Progenitor cell of endocrine pancreas (in vitro differentiated cells): ENCODE data around the gene GPBP1. TPM values are rescaled to one million over a fixed set of nuclear protein-coding genes. Genes with fewer than 3 reads are reported as not detected.
"Not testable (repeated sequence)": the region's sequence is repeated elsewhere in the genome, so short reads cannot be mapped to it uniquely, and the experiment has no call there.

ENCODE experiments used
- DNase-seq: peaks from one replicate; pipeline ENCODE4 v3.0.0; 2021; ENCODE audit warnings: low spot score; ENCODE audit not compliant: unreplicated experiment
- H3K27ac Mint-ChIP-seq: 2 replicates; pipeline ENCODE4 v1.8.0; 2021; ENCODE audit warnings: mild to moderate bottlenecking, moderate library complexity, mixed read lengths
- H3K27me3 Mint-ChIP-seq: 2 replicates; pipeline ENCODE4 v1.8.0; 2021; ENCODE audit warnings: mixed read lengths
- H3K36me3 Mint-ChIP-seq: 2 replicates; pipeline ENCODE4 v1.8.0; 2022; ENCODE audit warnings: mixed read lengths; ENCODE audit not compliant: insufficient read depth
- H3K4me1 Mint-ChIP-seq: 2 replicates; pipeline ENCODE4 v1.8.0; 2021; ENCODE audit warnings: low read depth, mixed read lengths
- H3K4me3 Mint-ChIP-seq: 2 replicates; pipeline ENCODE4 v1.8.0; 2021; ENCODE audit warnings: low read depth, mild to moderate bottlenecking, moderate library complexity, mixed read lengths
- H3K9me3 Mint-ChIP-seq: 2 replicates; pipeline ENCODE4 v1.8.0; 2021; ENCODE audit warnings: low read depth, mixed read lengths
- total RNA-seq: library from RNA; stranded (reverse); gene quantifications from 2 replicates; pipeline ENCODE4 v1.2.1, GENCODE V29; 2021
- TF ChIP-seq, protein P1 (sequence below): fragments of 200-600 bp; sonication (generic); IDR thresholded peaks from one replicate; pipeline ENCODE4 v1.5.0; 2021; ENCODE audit warnings: antibody characterized with exemption, mild to moderate bottlenecking; ENCODE audit not compliant: unreplicated experiment

GPBP1 gene
- total RNA-seq, 1 donor from 2014 or later: 135 TPM

DNA sequence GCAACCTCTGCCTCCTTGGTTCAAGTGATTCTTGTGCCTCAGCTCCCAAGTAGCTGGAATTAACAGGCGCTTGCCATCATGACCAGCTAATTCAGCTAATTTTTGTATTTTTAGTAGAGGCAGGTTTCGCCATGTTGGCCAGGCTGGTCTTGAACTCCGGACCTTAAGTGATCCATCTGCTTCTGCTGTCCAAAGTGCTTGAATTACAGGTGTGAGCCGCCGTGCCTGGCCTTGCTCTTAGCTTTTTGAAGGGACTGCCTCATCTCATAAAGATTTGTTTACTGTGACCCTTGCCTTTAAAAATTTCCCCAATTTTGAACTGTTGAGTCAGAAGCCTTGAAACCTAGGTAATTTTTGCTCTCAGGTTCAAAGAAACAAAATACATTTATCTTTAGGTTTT lies 17.3 kb downstream of the GPBP1 start:
- H3K4me1 Mint-ChIP-seq: peaks cover 19% of the 10 kb centered on the region
- DNase-seq: no peak
- H3K27ac Mint-ChIP-seq: no peak overlapping the region
- H3K4me3 Mint-ChIP-seq: no peak overlapping the region
- peaks cover 26% of the 10 kb centered on the region for H3K36me3 Mint-ChIP-seq
- H3K27me3 Mint-ChIP-seq: no peaks in the 10 kb centered on the region
- TF ChIP-seq, protein P1, sequence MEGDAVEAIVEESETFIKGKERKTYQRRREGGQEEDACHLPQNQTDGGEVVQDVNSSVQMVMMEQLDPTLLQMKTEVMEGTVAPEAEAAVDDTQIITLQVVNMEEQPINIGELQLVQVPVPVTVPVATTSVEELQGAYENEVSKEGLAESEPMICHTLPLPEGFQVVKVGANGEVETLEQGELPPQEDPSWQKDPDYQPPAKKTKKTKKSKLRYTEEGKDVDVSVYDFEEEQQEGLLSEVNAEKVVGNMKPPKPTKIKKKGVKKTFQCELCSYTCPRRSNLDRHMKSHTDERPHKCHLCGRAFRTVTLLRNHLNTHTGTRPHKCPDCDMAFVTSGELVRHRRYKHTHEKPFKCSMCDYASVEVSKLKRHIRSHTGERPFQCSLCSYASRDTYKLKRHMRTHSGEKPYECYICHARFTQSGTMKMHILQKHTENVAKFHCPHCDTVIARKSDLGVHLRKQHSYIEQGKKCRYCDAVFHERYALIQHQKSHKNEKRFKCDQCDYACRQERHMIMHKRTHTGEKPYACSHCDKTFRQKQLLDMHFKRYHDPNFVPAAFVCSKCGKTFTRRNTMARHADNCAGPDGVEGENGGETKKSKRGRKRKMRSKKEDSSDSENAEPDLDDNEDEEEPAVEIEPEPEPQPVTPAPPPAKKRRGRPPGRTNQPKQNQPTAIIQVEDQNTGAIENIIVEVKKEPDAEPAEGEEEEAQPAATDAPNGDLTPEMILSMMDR: no peak
- H3K9me3 Mint-ChIP-seq: no peaks in the 10 kb centered on the region

DNA sequence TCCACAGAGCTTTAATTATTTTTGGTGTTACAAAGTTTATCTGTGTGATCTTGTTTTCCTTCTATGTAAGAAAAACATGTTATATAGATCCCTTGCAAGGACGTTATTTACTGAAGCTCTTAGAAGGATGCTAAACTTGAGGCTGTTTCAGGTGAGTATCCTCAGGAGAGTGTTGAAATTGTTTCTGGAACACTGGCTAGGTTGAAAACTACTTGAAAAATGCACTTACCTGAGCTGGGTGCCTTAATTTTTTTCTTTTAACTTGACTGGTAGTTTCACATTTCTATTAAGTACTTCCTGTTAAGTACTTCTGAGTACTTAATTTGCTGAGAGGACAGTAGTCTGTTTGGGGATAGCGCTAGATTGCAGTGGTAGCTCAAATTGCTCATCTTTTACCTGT lies 18.1 kb downstream of the GPBP1 start:
- H3K27ac Mint-ChIP-seq: peak overlapping the region; percentile 25
- H3K4me3 Mint-ChIP-seq: no peak overlapping the region
- TF ChIP-seq, protein P1: no peak
- H3K9me3 Mint-ChIP-seq: no peaks in the 10 kb centered on the region
- H3K36me3 Mint-ChIP-seq: peaks cover 26% of the 10 kb centered on the region
- no peaks in the 10 kb centered on the region for H3K27me3 Mint-ChIP-seq
- H3K4me1 Mint-ChIP-seq: peaks cover 13% of the 10 kb centered on the region
- no peak for DNase-seq

DNA sequence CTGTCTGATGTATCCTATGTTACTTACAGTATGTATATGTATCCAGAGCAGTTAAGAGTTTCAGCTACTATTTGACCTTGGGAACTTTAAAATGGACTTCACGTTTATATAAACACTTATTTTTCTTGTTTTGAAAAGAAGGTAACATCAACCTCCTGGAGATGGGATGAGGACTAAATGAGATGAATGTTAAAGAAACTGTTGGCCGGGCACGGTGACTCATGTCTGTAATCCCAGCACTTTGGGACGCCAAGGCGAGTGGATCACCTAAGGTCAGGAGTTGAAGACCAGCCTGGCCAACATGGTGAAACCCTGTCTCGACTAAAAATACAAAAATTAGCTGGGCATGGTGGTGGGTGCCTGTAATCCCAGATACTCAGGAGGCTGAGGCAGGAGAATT lies 19.0 kb downstream of the GPBP1 start:
- H3K4me1 Mint-ChIP-seq: peaks cover 12% of the 10 kb centered on the region
- H3K36me3 Mint-ChIP-seq: peaks cover 28% of the 10 kb centered on the region

DNA sequence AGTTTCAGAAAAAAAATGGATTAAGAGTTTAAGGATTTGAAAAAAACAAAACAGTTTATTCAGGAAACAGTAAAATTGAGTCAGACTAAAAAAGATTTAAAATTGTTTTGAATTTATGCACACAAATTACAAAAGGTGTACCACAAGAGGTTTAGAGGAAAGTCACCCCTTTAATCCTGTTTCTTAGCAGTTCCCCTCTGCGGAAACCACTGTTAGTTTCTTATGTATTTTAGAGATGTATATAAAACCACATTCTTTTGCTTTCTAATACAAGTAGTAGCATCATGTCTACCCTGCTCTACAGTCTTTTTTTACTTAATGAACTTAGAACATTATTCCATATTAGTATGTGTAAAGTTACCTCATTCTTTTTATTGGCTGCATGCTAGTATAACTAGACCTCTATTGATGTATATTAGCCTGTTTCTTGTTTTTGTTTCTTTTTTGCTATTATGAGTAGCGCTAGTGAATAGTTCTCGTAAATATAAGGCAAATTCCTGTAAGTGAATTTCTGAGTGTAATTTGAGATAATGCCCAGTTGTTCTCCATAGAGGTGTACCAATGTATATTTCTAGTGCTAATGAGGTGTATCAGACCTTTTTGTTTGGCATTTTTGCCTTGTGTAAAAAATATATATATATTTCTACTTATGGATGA lies 20.0 kb downstream of the GPBP1 start:
- no peak overlapping the region for H3K4me3 Mint-ChIP-seq
- H3K9me3 Mint-ChIP-seq: no peaks in the 10 kb centered on the region
- no peaks in the 10 kb centered on the region for H3K27me3 Mint-ChIP-seq
- H3K27ac Mint-ChIP-seq: peak overlapping the region; percentile 92
- DNase-seq: no peak
- TF ChIP-seq, protein P1: no peak
- peaks cover 8% of the 10 kb centered on the region for H3K4me1 Mint-ChIP-seq
- H3K36me3 Mint-ChIP-seq: peaks cover 32% of the 10 kb centered on the region

More for the DNA sequence above, 19.0 kb downstream of the GPBP1 start:
- DNase-seq, H3K4me3 Mint-ChIP-seq, H3K9me3 Mint-ChIP-seq, H3K27me3 Mint-ChIP-seq: not testable (repeated sequence)
- H3K27ac Mint-ChIP-seq: peak overlapping the region; percentile 67

DNA sequence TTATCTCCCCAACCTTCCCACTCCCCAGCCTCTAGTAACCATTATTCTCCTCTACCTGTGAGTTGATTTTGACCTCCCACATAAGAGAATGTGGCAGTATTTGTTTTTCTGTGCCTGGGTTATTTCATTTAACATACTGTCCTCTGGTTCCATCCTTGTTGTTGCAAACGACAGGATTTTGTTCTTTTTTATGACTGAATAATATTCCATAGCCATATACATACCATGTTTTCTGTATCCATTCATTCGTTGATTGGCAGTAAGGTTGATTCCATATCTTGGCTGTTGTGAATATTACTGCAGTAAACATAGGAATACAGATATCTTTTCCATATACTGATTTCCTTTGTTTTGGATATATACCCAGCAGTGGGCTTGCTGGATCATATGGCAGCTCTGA lies 20.8 kb downstream of the GPBP1 start:
- H3K4me1 Mint-ChIP-seq: peaks cover 6% of the 10 kb centered on the region
- TF ChIP-seq, protein P1: no peak
- no peak overlapping the region for H3K4me3 Mint-ChIP-seq
- peaks cover 32% of the 10 kb centered on the region for H3K36me3 Mint-ChIP-seq
- peak overlapping the region; percentile 35 for H3K27ac Mint-ChIP-seq
- H3K27me3 Mint-ChIP-seq: no peaks in the 10 kb centered on the region
- no peak for DNase-seq
- H3K9me3 Mint-ChIP-seq: no peaks in the 10 kb centered on the region

DNA sequence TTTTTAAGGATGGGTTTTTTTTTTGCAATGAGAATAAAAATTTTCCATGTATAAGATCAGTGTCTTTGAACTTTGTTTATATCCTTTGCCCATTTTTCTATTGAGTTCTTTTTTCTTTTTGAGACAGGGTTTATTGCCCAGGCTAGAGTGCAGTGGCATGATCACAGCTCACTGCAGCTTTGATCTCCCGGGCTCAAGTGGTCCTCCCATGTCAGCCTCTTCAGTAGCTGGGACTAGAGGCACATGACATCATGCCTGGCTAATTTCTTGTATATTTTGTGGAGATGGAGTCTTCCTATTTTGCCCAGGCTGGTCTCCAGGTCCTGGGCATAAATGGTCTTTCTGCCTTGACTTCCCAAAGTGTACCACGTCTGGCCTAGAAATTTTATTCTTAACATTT lies 21.2 kb downstream of the GPBP1 start:
- Mint-ChIP-seq H3K4me3 (no peak overlapping the region), H3K9me3 (no peaks in the 10 kb centered on the region), H3K27ac (peak overlapping the region; percentile 63), H3K27me3 (no peaks in the 10 kb centered on the region), H3K36me3 (peaks cover 31% of the 10 kb centered on the region), H3K4me1 (peaks cover 2% of the 10 kb centered on the region)
- DNase-seq: no peak
- TF ChIP-seq, protein P1: no peak
